Type B pancreatic cell (in vitro differentiated cells): ENCODE measurements around the gene CNOT11. TPM values are rescaled to one million over a fixed set of nuclear protein-coding genes. Genes with fewer than 3 reads are reported as not detected.
A peak's percentile ranks its signal among the peaks of the same experiment; 100 is the strongest.

Source experiments
- DNase-seq: peaks from one replicate; pipeline ENCODE4 v3.0.0; 2021; ENCODE audit warnings: mixed read lengths; ENCODE audit not compliant: unreplicated experiment; ENCODE audit errors: extremely low spot score
- H3K27ac Mint-ChIP-seq: 2 replicates; pipeline ENCODE4 v1.8.0; 2021; ENCODE audit warnings: mild to moderate bottlenecking, mixed read lengths
- H3K27me3 Mint-ChIP-seq: 2 replicates; pipeline ENCODE4 v1.8.0; 2021; ENCODE audit warnings: mixed read lengths
- H3K36me3 Mint-ChIP-seq: 2 replicates; pipeline ENCODE4 v1.8.0; 2021; ENCODE audit warnings: mixed read lengths
- H3K4me1 Mint-ChIP-seq: one replicate; pipeline ENCODE4 v1.8.0; 2021; ENCODE audit warnings: mixed read lengths; ENCODE audit not compliant: unreplicated experiment
- H3K4me3 Mint-ChIP-seq: 2 replicates; pipeline ENCODE4 v1.8.0; 2021; ENCODE audit warnings: mild to moderate bottlenecking, mixed read lengths
- H3K9me3 Mint-ChIP-seq: 2 replicates; pipeline ENCODE4 v1.8.0; 2021; ENCODE audit warnings: mixed read lengths
- total RNA-seq: library from RNA; stranded (reverse); gene quantifications from 2 replicates; pipeline ENCODE4 v1.2.1, GENCODE V29; 2021; ENCODE audit warnings: low replicate concordance
- TF ChIP-seq, protein P1 (sequence below): fragments of 200-600 bp; sonication (generic); conservative IDR thresholded peaks from 2 replicates; pipeline ENCODE4 v1.5.0; 2021; ENCODE audit warnings: antibody characterized with exemption, mild to moderate bottlenecking

Gene CNOT11
- total RNA-seq, 1 donor from 2014 or later = 64.5 TPM

GRCh38 chr2:101264360-101264939, 11.8 kb downstream of the CNOT11 start:
- H3K27me3 Mint-ChIP-seq = no peaks in the 10 kb centered on the region
- peaks cover 34% of the 10 kb centered on the region for H3K36me3 Mint-ChIP-seq
- peak overlapping the region; percentile 13 for H3K27ac Mint-ChIP-seq

GRCh38 chr2:101265893-101266499, 13.3 kb downstream of the CNOT11 start:
- no peaks in the 10 kb centered on the region for H3K9me3 Mint-ChIP-seq
- no peak overlapping the region for H3K4me3 Mint-ChIP-seq
- DNase-seq = no peak
- TF ChIP-seq, protein P1, sequence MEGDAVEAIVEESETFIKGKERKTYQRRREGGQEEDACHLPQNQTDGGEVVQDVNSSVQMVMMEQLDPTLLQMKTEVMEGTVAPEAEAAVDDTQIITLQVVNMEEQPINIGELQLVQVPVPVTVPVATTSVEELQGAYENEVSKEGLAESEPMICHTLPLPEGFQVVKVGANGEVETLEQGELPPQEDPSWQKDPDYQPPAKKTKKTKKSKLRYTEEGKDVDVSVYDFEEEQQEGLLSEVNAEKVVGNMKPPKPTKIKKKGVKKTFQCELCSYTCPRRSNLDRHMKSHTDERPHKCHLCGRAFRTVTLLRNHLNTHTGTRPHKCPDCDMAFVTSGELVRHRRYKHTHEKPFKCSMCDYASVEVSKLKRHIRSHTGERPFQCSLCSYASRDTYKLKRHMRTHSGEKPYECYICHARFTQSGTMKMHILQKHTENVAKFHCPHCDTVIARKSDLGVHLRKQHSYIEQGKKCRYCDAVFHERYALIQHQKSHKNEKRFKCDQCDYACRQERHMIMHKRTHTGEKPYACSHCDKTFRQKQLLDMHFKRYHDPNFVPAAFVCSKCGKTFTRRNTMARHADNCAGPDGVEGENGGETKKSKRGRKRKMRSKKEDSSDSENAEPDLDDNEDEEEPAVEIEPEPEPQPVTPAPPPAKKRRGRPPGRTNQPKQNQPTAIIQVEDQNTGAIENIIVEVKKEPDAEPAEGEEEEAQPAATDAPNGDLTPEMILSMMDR = no peak
- peaks cover 5% of the 10 kb centered on the region for H3K4me1 Mint-ChIP-seq
- H3K36me3 Mint-ChIP-seq = peaks cover 43% of the 10 kb centered on the region
- H3K27ac Mint-ChIP-seq = peak overlapping the region; percentile 65
- H3K27me3 Mint-ChIP-seq = no peaks in the 10 kb centered on the region

More at GRCh38 chr2:101264360-101264939, 11.8 kb downstream of the CNOT11 start:
- Mint-ChIP-seq H3K4me1 (peaks cover 5% of the 10 kb centered on the region), H3K9me3 (no peaks in the 10 kb centered on the region), H3K4me3 (no peak overlapping the region)
- DNase-seq = no peak
- TF ChIP-seq, protein P1 = no peak

- no peaks in the 10 kb centered on the region for H3K9me3 Mint-ChIP-seq
- H3K27ac Mint-ChIP-seq = peak overlapping the region; percentile 63
- H3K4me1 Mint-ChIP-seq = peaks cover 5% of the 10 kb centered on the region
- DNase-seq = no peak
- peak overlapping the region; percentile 40 for H3K4me3 Mint-ChIP-seq
- TF ChIP-seq, protein P1 = no peak
- peaks cover 34% of the 10 kb centered on the region for H3K36me3 Mint-ChIP-seq
- H3K27me3 Mint-ChIP-seq = no peaks in the 10 kb centered on the region
These were observed 15.3 kb downstream of the CNOT11 start for GRCh38 chr2:101267671-101268656.

DNA sequence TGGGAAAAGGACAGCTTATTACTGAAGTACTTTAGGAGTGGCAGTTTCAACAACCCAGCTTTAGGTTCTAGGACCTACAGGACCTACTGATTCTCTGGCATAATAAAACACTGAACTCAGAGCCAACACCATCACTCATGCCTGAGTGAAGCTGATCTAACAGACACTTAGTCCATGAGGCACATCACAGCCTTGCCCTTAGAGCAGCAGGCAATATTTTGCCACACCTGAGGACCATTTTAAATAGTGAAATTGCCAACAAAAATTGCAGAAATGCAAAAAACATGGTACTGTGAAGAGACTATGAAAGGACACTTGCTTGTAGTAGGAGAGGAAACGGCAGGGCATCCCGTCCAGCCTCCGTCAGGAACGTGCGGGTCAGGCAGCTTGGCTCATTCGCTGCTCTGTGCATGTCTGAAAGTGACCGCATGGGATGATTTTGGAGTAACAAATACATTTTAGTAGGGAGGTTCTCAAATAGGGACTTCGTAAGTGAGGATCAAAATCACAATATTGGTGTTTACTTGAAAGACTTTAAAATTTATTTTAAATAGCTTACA, 18.1 kb downstream of the CNOT11 start:
- Mint-ChIP-seq H3K27ac (no peak overlapping the region), H3K4me1 (peaks cover 5% of the 10 kb centered on the region), H3K4me3 (no peak overlapping the region), H3K9me3 (no peaks in the 10 kb centered on the region), H3K27me3 (no peaks in the 10 kb centered on the region), H3K36me3 (peaks cover 29% of the 10 kb centered on the region)
- no peak for DNase-seq
- TF ChIP-seq, protein P1 = no peak

DNA sequence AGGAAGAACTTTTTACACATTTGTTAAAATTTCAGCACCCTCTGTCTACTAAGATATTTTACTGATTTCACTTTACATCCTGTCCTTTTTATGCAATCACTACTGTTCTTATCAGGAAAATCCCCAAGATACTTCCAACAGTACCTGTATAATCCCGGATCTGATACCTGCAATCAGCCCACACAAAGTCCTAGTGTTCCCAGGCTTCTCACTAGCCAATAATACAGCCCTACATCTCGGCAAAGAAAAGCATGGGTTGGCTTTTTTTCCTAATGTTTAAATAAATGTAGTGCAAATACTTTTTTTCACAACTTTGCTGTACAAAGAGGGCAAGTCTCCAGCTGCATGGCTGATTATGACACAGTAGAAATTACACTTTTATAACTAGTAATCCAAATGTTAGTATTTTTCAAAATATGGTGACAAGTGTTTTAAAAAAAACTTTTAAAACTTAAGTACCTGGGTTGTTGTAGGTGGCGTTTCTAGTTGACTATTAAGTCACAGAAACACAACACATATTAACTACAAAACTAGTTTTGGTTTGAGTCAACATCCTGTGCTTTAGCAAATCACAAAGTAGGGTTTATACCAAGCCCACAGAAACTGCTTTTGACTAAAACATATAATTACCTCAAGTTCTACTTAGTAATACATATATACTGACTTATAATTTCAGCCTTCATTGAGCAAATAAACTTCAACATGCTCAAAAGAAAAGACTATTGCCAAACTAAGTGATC, 19.5 kb downstream of the CNOT11 start:
- no peaks in the 10 kb centered on the region for H3K9me3 Mint-ChIP-seq
- H3K27me3 Mint-ChIP-seq = no peaks in the 10 kb centered on the region
- no peak overlapping the region for H3K27ac Mint-ChIP-seq
- DNase-seq = no peak
- H3K36me3 Mint-ChIP-seq = peaks cover 29% of the 10 kb centered on the region
- no peak overlapping the region for H3K4me3 Mint-ChIP-seq
- peaks cover 5% of the 10 kb centered on the region for H3K4me1 Mint-ChIP-seq
- TF ChIP-seq, protein P1 = no peak
